Mucosa of rectum (tissue), 2 donors: ENCODE measurements around the gene DKK2.

ENCODE experiments used
- H3K27ac ChIP-seq, 2 donors: one replicate each; pipeline ENCODE4 v1.7.0; 2013; ENCODE audit warnings: inconsistent platforms in 2 of 2, low read depth in 2 of 2, low read length in 2 of 2
- H3K27me3 ChIP-seq, 2 donors: one replicate each; pipeline ENCODE4 v1.7.0; 2013; ENCODE audit warnings: low read length in 2 of 2; ENCODE audit not compliant: control insufficient read depth in 2 of 2, insufficient read depth in 2 of 2
- H3K36me3 ChIP-seq, 2 donors: one replicate each; pipeline ENCODE4 v1.7.0; 2013; ENCODE audit warnings: low read length in 2 of 2; ENCODE audit not compliant: control insufficient read depth in 2 of 2, insufficient read depth in 2 of 2
- H3K4me1 ChIP-seq, 2 donors: one replicate each; pipeline ENCODE4 v1.7.0; 2013; ENCODE audit warnings: low read length in 2 of 2, mild to moderate bottlenecking in 1 of 2; ENCODE audit not compliant: control insufficient read depth in 2 of 2, insufficient read depth in 2 of 2
- H3K4me3 ChIP-seq, 2 donors: one replicate each; pipeline ENCODE4 v1.7.0; 2013; ENCODE audit warnings: low read length in 2 of 2
- H3K9ac ChIP-seq, 2 donors: one replicate each; pipeline ENCODE4 v1.7.0; 2013; ENCODE audit warnings: low read length in 2 of 2, low read depth in 1 of 2, mild to moderate bottlenecking in 1 of 2
- H3K9me3 ChIP-seq, 2 donors: one replicate each; pipeline ENCODE4 v1.7.0; 2013; ENCODE audit warnings: low read length in 2 of 2; ENCODE audit not compliant: control insufficient read depth in 2 of 2
- donor health status: healthy.
- donor health status: Normal muscosa, but diverticular disease.

Gene DKK2

GRCh38 chr4:107035819-107036583, at the start of gene DKK2:
Gene DKK2 (minus strand): TSS chr4:107036313. CDS start chr4:107035591, 722 bp downstream.
- Histone ChIP-seq H3K27ac (no peak within 1 kb of the TSS), H3K9ac (no peak within 1 kb of the TSS)

GRCh38 chr4:107077192-107077591, 41.1 kb upstream of the DKK2 start:
- H3K4me3 ChIP-seq = no peak overlapping the region
- H3K36me3 ChIP-seq = no peaks in the 10 kb centered on the region
- H3K4me1 ChIP-seq = no peaks in the 10 kb centered on the region

More at GRCh38 chr4:107035819-107036583, at the start of gene DKK2:
- no peaks in the 10 kb centered on the region for H3K9me3 ChIP-seq
- peaks cover 17 to 32% of the 10 kb centered on the region in 2 donors for H3K27me3 ChIP-seq
- peak within 1 kb of the TSS in 1 of 2 donors; percentile 56 for H3K4me3 ChIP-seq
- no peaks in the 10 kb centered on the region for H3K4me1 ChIP-seq
- no peaks in the 10 kb centered on the region for H3K36me3 ChIP-seq

GRCh38 chr4:107072836-107073736, 37.0 kb upstream of the DKK2 start:
- Histone ChIP-seq H3K9ac (no peak overlapping the region), H3K27ac (no peak overlapping the region), H3K4me1 (no peaks in the 10 kb centered on the region), H3K9me3 (no peaks in the 10 kb centered on the region), H3K4me3 (no peak overlapping the region), H3K27me3 (no peaks in the 10 kb centered on the region), H3K36me3 (no peaks in the 10 kb centered on the region)

More at GRCh38 chr4:107077192-107077591, 41.1 kb upstream of the DKK2 start:
- no peaks in the 10 kb centered on the region for H3K27me3 ChIP-seq
- no peak overlapping the region for H3K9ac ChIP-seq
- H3K9me3 ChIP-seq = no peaks in the 10 kb centered on the region
- no peak overlapping the region for H3K27ac ChIP-seq

GRCh38 chr4:107071108-107071507, 35.0 kb upstream of the DKK2 start:
- Histone ChIP-seq H3K9ac (no peak overlapping the region), H3K27ac (no peak overlapping the region), H3K4me3 (no peak overlapping the region), H3K9me3 (no peaks in the 10 kb centered on the region), H3K36me3 (no peaks in the 10 kb centered on the region), H3K27me3 (no peaks in the 10 kb centered on the region), H3K4me1 (no peaks in the 10 kb centered on the region)

- Histone ChIP-seq H3K4me1 (no peaks in the 10 kb centered on the region), H3K27me3 (no peaks in the 10 kb centered on the region), H3K9me3 (no peaks in the 10 kb centered on the region), H3K9ac (no peak overlapping the region), H3K27ac (no peak overlapping the region), H3K36me3 (no peaks in the 10 kb centered on the region), H3K4me3 (no peak overlapping the region)
Observed at GRCh38 chr4:107069049-107069448, 32.9 kb upstream of the DKK2 start.

- Histone ChIP-seq H3K9ac (no peak overlapping the region), H3K27me3 (no peaks in the 10 kb centered on the region), H3K4me3 (no peak overlapping the region), H3K36me3 (no peaks in the 10 kb centered on the region), H3K9me3 (no peaks in the 10 kb centered on the region), H3K4me1 (no peaks in the 10 kb centered on the region), H3K27ac (no peak overlapping the region)
Observed at GRCh38 chr4:107068116-107068515, 32.0 kb upstream of the DKK2 start.

- Histone ChIP-seq H3K36me3 (no peaks in the 10 kb centered on the region), H3K9ac (no peak overlapping the region), H3K27ac (no peak overlapping the region), H3K27me3 (no peaks in the 10 kb centered on the region), H3K4me1 (no peaks in the 10 kb centered on the region), H3K9me3 (no peaks in the 10 kb centered on the region), H3K4me3 (no peak overlapping the region)
Observed at GRCh38 chr4:107066621-107067020, 30.5 kb upstream of the DKK2 start.

GRCh38 chr4:107065201-107065600, 29.1 kb upstream of the DKK2 start:
- no peaks in the 10 kb centered on the region for H3K9me3 ChIP-seq
- H3K9ac ChIP-seq = no peak overlapping the region
- no peaks in the 10 kb centered on the region for H3K27me3 ChIP-seq
- no peak overlapping the region for H3K27ac ChIP-seq
- H3K4me3 ChIP-seq = no peak overlapping the region
- H3K4me1 ChIP-seq = no peaks in the 10 kb centered on the region
- no peaks in the 10 kb centered on the region for H3K36me3 ChIP-seq

- Histone ChIP-seq H3K27me3 (no peaks in the 10 kb centered on the region), H3K4me3 (no peak overlapping the region), H3K27ac (no peak overlapping the region), H3K9ac (no peak overlapping the region), H3K9me3 (no peaks in the 10 kb centered on the region), H3K36me3 (no peaks in the 10 kb centered on the region), H3K4me1 (no peaks in the 10 kb centered on the region)
Observed at GRCh38 chr4:107060388-107060787, 24.3 kb upstream of the DKK2 start.

- no peak overlapping the region for H3K4me3 ChIP-seq
- no peaks in the 10 kb centered on the region for H3K9me3 ChIP-seq
- no peak overlapping the region for H3K27ac ChIP-seq
- H3K36me3 ChIP-seq = no peaks in the 10 kb centered on the region
- no peaks in the 10 kb centered on the region for H3K27me3 ChIP-seq
- no peaks in the 10 kb centered on the region for H3K4me1 ChIP-seq
- no peak overlapping the region for H3K9ac ChIP-seq
Observed at GRCh38 chr4:107058828-107059227, 22.7 kb upstream of the DKK2 start.
